Measurements from ENCODE around the gene CHAT.

Gene CHAT

DNA sequence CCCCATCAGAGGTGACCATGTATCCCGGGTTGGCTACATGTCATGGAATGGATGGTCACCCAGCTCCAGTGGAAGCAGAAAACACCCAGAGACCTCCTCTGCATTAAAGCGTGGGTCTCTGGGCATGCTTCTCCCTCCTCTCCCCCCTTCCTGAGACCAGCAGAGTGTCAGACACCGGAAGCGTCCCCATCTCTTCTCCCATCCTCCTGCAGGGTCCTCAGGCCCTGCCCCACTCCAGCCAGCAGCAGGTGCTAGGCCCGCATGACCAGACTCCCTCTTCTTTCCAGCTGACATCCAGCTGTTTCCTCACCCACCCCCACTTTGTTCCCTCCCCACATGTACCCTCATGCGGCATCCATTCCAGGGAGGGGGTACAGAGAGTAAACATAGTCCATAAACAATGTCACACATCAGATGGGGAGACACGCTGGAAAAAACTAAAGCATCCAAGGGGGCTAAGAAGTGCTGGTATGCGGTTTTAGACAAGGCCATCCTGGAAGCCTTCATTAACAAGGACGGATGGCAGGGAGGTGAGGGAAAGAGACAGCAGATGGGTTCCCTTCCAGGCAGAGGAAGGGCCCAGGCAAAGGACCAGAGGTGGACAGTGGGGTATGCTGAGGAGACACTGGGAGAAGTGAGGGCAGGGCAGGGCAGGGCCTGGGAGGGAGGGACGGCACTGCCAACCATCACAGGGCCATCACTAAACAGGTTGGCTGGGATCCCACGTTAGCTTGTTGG is 16.2 kb upstream of the CHAT start:
- DNase-seq (ENCODE audit: low read depth in 2 of 2), result no peak

- DNase-seq (ENCODE audit: low read depth in 2 of 2), result no peak
These were observed 15.5 kb upstream of the CHAT start for GRCh38 chr10:49598164-49598856.

GRCh38 chr10:49598986-49599385 is 14.9 kb upstream of the CHAT start:
- no peak for DNase-seq (ENCODE audit: low read depth in 2 of 2)

GRCh38 chr10:49599546-49599945 is 14.3 kb upstream of the CHAT start:
- no peak for DNase-seq (ENCODE audit: low read depth in 2 of 2)

GRCh38 chr10:49600046-49600445 is 13.8 kb upstream of the CHAT start:
- no peak for DNase-seq (ENCODE audit: low read depth in 2 of 2)

DNA sequence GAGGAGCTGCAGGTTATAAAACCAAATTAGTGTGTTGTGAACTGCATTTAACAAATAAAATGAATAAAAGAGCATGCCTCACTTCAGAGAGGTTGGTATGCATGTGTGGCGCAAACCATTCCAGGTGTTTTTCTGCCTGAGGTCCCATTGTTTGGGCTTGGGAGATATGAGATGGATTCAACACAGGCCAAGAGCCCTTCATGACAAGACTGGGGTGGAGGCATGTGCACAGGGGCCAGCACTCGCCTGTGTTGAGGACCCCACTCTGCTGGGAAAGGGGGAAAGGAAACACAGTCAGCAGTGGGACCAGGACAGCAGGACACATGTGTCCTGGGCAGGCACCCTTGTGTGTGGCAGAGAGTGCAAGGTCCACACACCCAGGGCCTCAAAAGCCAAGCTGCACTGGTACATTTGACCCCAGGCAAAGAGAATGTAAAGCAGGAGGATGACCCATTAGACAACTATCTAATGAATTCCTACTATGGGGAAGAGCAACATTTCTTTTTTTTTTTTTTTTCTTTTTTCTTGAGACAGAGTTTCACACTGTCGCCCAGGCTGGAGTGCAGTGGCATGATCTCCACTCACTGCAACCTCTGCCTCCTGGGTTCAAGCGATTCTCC is 12.9 kb upstream of the CHAT start:
- DNase-seq (ENCODE audit: low read depth in 2 of 2), result no peak

- DNase-seq (ENCODE audit: low read depth in 2 of 2), result no peak
These were observed 12.0 kb upstream of the CHAT start for GRCh38 chr10:49601857-49602256.

DNA sequence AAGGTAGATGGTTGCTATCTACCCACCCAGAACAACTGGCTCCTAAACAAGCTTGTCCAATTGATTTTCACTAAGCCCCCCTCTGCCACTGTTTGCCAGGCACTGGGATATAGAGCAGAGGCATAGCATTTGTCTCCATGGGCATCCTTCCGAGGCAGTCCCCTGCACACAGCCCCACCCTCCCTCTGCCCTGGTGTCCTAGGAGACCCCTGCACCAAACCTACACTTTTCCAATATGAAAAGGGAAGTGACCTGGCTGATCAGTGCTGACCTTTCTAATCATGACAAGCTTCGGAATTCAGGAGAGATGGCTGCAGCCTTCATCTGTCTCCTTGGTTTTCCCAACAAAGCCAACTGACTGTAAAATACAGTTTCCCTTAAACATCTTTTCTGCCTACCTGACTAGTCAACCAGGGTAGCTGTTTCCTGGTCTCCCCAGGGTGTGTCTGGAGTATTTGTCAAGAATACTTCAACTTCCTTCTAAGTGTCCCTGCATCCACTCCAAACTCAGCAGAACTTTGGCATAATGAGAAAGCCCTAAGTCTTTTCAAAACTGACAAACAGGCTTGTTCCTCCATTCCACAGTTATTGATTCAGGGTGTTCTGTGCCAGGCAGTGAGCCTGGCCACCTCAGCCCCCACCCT is 11.3 kb upstream of the CHAT start:
- no peak for DNase-seq (ENCODE audit: low read depth in 2 of 2)

GRCh38 chr10:49605216-49605938 is 8.5 kb upstream of the CHAT start:
- DNase-seq (ENCODE audit: low read depth in 2 of 2), result no peak

DNA sequence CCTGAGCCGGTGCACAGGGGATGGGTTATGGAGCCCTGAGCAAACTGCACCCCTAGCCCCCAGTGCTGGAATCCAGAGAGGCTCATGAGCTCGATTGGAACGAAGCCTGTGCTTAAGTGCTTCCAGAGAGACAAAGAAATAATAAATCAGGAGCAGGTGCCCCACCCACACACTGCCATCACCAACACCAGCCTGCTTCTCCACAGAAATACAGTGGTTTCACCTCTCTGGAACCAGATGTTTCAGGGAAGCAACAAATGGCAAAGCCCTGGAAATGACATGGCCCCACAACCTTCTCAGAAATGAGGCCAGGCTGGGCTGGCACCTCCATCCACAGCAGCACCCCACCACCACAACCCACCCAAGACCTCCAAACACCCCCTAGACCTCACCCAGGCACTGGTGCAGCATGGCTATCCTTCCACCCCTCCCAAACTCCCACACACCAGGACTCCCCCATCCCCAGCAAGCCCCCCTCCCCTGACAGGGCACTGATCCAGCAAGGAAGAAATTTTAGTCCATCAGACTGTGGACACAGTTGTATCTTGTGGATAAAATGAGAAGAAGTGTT is 7.8 kb upstream of the CHAT start:
- DNase-seq (ENCODE audit: low read depth in 2 of 2), result no peak

DNA sequence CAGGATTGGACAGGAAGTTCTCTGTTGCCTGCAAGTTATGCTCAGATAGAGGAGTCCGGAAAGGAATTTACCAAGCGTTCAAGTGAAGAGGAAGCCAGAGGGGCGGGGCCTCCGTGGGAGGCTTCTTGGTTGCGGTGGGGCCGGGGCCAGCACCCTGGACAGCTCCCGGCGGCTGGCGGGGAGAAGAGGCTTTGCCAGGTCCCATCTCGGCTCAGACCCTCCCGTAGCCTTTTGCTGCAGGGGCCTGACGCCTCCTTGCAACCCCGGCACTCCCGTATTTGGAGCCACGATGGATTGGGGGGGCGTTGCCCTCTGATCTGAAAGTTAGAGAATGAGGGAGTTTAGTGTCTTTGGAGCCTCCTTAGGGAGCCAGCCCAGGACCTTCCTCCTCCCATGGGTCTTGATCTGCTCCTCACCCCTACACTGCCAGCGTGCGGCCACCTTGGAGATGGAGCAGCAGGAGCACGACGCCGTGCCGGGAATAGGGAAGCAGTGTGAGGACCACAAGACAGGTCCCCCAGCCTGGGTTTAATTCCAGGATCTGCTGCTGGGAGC is 6.8 kb upstream of the CHAT start:
- peak in 1 of 2 donors; percentile 28 for DNase-seq (ENCODE audit: low read depth in 2 of 2)

GRCh38 chr10:49608166-49609005 is 5.5 kb upstream of the CHAT start:
- no peak for DNase-seq (ENCODE audit: low read depth in 2 of 2)

DNA sequence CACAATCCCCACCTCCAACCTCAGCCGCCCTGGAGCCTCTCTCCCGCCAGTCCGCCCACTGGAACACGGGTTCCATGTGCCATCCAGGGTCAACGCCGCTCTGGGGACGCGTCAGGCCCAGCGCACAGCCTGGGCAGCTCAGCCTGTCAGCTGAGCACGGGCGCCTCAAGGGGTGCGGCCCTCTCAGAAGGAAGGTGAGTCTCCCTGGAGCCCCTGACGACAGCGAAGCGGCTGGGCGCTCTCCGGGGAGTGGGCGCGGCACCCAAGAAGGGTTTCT is 4.9 kb upstream of the CHAT start:
- DNase-seq (ENCODE audit: low read depth in 2 of 2), result no peak

GRCh38 chr10:49609283-49610113 is 4.3 kb upstream of the CHAT start:
- no peak for DNase-seq (ENCODE audit: low read depth in 2 of 2)

DNA sequence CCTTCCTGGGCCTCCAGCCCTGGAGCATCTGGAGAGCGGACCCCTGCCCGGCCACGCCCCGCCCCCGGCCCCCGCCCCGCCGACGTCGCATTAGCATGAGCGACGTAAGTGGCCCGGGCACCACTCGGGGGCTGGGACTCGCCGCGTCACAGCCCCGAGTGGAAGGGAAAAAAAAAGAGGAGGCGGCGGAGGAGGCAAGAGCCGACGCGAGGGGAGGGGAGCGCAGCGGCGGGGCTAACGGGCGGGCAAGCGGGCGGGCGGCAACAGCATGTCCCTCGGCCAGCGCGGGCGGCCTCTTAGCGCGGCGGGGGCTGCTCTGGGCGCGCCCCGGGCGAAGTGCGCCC is 3.8 kb upstream of the CHAT start, which contains the start of gene SLC18A3:
Gene SLC18A3 (plus strand): TSS at position 197 of the 344 bp plus-strand sequence. CDS start 431 bp downstream, outside the sequence.
- DNase-seq (ENCODE audit: low read depth in 2 of 2), result no peak

GRCh38 chr10:49610458-49611165 is 3.2 kb upstream of the CHAT start:
- DNase-seq (ENCODE audit: low read depth in 2 of 2), result no peak

- DNase-seq (ENCODE audit: low read depth in 2 of 2), result no peak
These were observed 2.5 kb upstream of the CHAT start for GRCh38 chr10:49611166-49611815.

- DNase-seq (ENCODE audit: low read depth in 2 of 2), result no peak
These were observed 1.9 kb upstream of the CHAT start for GRCh38 chr10:49611816-49612512.
